SU-DHL-6 (cell line): ENCODE data around the gene CAPN15.

ENCODE experiments used
- EZH2phosphoT487 ChIP-seq: fragments of 200-600 bp; sonication (generic), shearing (Covaris generic); conservative IDR thresholded peaks from 2 replicates; pipeline ENCODE4 v1.6.1; 2018; ENCODE audit warnings: mild to moderate bottlenecking, antibody characterized with exemption, low read length, moderate library complexity, mixed read lengths
- TF ChIP-seq, protein P1 (sequence below): fragments of 200-600 bp; sonication (generic); IDR thresholded peaks from one replicate; pipeline ENCODE4 v1.5.1; 2017; ENCODE audit warnings: antibody characterized with exemption, mild to moderate bottlenecking, low read length, moderate library complexity; ENCODE audit not compliant: insufficient read depth, poor library complexity, severe bottlenecking

DNA sequence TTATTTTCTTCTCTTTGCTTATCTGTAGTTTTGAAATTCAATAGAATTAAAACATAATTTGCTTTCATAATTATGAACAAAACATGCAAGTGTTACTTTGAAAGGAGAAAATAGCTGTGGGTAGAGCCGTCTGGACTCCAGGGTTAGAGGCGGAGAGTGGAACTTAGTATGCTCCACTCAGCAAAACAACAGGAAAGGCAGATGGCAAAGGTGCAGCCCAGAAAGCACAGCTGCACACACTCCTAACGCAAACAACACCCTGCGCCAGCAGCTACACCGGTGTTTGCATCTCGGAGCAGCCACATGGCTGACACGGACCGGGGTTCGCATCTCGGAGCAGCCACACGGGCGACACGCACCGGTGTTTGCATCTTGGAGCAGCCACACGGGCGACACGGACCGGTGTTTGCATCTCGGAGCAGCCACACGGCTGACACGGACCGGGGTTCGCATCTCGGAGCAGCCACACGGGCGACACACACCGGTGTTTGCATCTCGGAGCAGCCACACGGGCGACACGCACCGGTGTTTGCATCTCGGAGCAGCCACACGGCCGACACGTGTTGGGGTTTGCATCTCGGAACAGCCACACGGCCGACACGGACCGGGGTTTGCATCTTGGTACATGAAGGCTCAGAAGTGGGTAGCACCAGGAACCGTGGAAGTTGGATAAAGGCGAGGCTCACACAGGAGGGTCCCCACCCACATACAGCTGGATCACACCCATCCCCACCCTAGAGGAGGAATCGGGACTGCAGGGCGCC, 12.2 kb upstream of the CAPN15 start:
- no peak for TF ChIP-seq EZH2phosphoT487
- TF ChIP-seq, protein P1, sequence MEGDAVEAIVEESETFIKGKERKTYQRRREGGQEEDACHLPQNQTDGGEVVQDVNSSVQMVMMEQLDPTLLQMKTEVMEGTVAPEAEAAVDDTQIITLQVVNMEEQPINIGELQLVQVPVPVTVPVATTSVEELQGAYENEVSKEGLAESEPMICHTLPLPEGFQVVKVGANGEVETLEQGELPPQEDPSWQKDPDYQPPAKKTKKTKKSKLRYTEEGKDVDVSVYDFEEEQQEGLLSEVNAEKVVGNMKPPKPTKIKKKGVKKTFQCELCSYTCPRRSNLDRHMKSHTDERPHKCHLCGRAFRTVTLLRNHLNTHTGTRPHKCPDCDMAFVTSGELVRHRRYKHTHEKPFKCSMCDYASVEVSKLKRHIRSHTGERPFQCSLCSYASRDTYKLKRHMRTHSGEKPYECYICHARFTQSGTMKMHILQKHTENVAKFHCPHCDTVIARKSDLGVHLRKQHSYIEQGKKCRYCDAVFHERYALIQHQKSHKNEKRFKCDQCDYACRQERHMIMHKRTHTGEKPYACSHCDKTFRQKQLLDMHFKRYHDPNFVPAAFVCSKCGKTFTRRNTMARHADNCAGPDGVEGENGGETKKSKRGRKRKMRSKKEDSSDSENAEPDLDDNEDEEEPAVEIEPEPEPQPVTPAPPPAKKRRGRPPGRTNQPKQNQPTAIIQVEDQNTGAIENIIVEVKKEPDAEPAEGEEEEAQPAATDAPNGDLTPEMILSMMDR = no peak
